GM23338 (cell line): Measurements from ENCODE around the gene RAB15. TPM values are rescaled to one million over a fixed set of nuclear protein-coding genes. Genes with fewer than 3 reads are reported as not detected.
A peak's percentile ranks its signal among the peaks of the same experiment; 100 is the strongest.

ENCODE experiments used
- ATAC-seq: fragments of 200-7000 bp; cut with Tn5 transposase; 3 replicates; pipeline ENCODE4 v1.9.1; 2020
- DNase-seq: peaks from one replicate; pipeline ENCODE4 v3.0.0-alpha.2; 2015; ENCODE audit warnings: low spot score
- H2AFZ ChIP-seq: fragments of 200-600 bp; sonication (generic); 2 replicates; pipeline ENCODE4 v1.8.0; 2016; ENCODE audit warnings: antibody characterized with exemption, mild to moderate bottlenecking, moderate library complexity
- H3F3A ChIP-seq: fragments of 200-600 bp; sonication (generic); replicated peaks from 2 replicates; pipeline ENCODE4 v1.8.0; 2017; ENCODE audit warnings: antibody characterized with exemption, mixed run types, low read depth
- H3K27ac ChIP-seq: fragments of 200-600 bp; sonication (generic); 2 replicates; pipeline ENCODE4 v1.6.1; 2016; ENCODE audit warnings: low read depth
- H3K27me3 ChIP-seq: fragments of 200-600 bp; sonication (generic); 2 replicates; pipeline ENCODE4 v1.8.0; 2016; ENCODE audit warnings: mild to moderate bottlenecking, mixed run types, moderate library complexity; ENCODE audit not compliant: insufficient read depth
- H3K36me3 ChIP-seq: fragments of 200-600 bp; sonication (generic); 2 replicates; pipeline ENCODE4 v1.8.0; 2016; ENCODE audit warnings: mild to moderate bottlenecking; ENCODE audit not compliant: insufficient read depth
- H3K4me1 ChIP-seq: fragments of 200-600 bp; sonication (generic); 2 replicates; pipeline ENCODE4 v1.8.0; 2016; ENCODE audit warnings: mild to moderate bottlenecking, moderate library complexity; ENCODE audit not compliant: insufficient read depth
- H3K4me2 ChIP-seq: fragments of 200-600 bp; sonication (generic); 2 replicates; pipeline ENCODE4 v1.7.1; 2017; ENCODE audit warnings: mixed run types
- H3K4me3 ChIP-seq: fragments of 200-600 bp; sonication (generic); 2 replicates; pipeline ENCODE4 v1.6.1; 2016; ENCODE audit warnings: mixed run types
- H3K79me2 ChIP-seq: fragments of 200-600 bp; sonication (generic); replicated peaks from 2 replicates; pipeline ENCODE4 v1.8.0; 2017; ENCODE audit warnings: mild to moderate bottlenecking; ENCODE audit not compliant: insufficient read depth
- H3K9me2 ChIP-seq: fragments of 200-600 bp; sonication (generic); 2 replicates; pipeline ENCODE4 v1.8.0; 2017; ENCODE audit not compliant: insufficient read depth
- H4K20me1 ChIP-seq: fragments of 200-600 bp; sonication (generic); replicated peaks from 2 replicates; pipeline ENCODE4 v1.8.0; 2017; ENCODE audit warnings: mild to moderate bottlenecking; ENCODE audit not compliant: insufficient read depth
- H3K27ac Mint-ChIP-seq: 2 replicates; pipeline ENCODE4 v1.8.0; 2020; ENCODE audit warnings: inconsistent platforms, mild to moderate bottlenecking, moderate library complexity, mixed read lengths
- H3K27me3 Mint-ChIP-seq: 3 replicates; pipeline ENCODE4 v1.8.0; 2022; ENCODE audit warnings: low read depth, mild to moderate bottlenecking, moderate library complexity, mixed read lengths, inconsistent platforms; ENCODE audit not compliant: insufficient read depth, poor library complexity
- H3K36me3 Mint-ChIP-seq: 3 replicates; pipeline ENCODE4 v1.8.0; 2021; ENCODE audit warnings: low read depth, mild to moderate bottlenecking, inconsistent platforms, moderate library complexity, mixed read lengths
- H3K4me1 Mint-ChIP-seq: 3 replicates; pipeline ENCODE4 v1.8.0; 2020; ENCODE audit warnings: mild to moderate bottlenecking, inconsistent platforms, mixed read lengths
- H3K4me3 Mint-ChIP-seq: 3 replicates; pipeline ENCODE4 v1.8.0; 2021; ENCODE audit warnings: moderate library complexity, mild to moderate bottlenecking, inconsistent platforms, mixed read lengths
- H3K9me3 Mint-ChIP-seq: 3 replicates; pipeline ENCODE4 v1.8.0; 2020; ENCODE audit warnings: moderate library complexity, mild to moderate bottlenecking, inconsistent platforms, mixed read lengths
- CREB1 ChIP-seq: fragments of 250-450 bp; sonication (Bioruptor Pico); IDR thresholded peaks from 2 replicates; pipeline ENCODE4 v1.5.0; 2020; ENCODE audit warnings: low read depth, mild to moderate bottlenecking, moderate library complexity
- CTCF ChIP-seq, 2 experiments: fragments of 200-600 bp in 1 of 2; sonication (generic) in 1 of 2; conservative IDR thresholded peaks; 2 replicates each; pipeline versions ENCODE4 v1.5.1 to v1.6.1; 2016 to 2017; ENCODE audit warnings: antibody characterized with exemption in 2 of 2, low read depth in 2 of 2, mild to moderate bottlenecking in 2 of 2, moderate library complexity in 1 of 2
- ETS1 ChIP-seq: IDR thresholded peaks from 2 replicates; pipeline ENCODE4 v1.6.1; 2016; ENCODE audit warnings: antibody characterized with exemption
- EZH2 ChIP-seq: fragments of 200-600 bp; sonication (generic); IDR thresholded peaks from one replicate; pipeline ENCODE4 v1.8.0; 2017; ENCODE audit warnings: antibody characterized with exemption, mild to moderate bottlenecking, low read depth; ENCODE audit not compliant: unreplicated experiment
- EZH2phosphoT487 ChIP-seq: fragments of 200-600 bp; sonication (generic); IDR thresholded peaks from one replicate; pipeline ENCODE4 v1.8.1; 2018; ENCODE audit warnings: antibody characterized with exemption; ENCODE audit not compliant: unreplicated experiment
- JUNB ChIP-seq: IDR thresholded peaks from one replicate; pipeline ENCODE4 v1.6.1; 2016; ENCODE audit warnings: antibody characterized with exemption; ENCODE audit not compliant: unreplicated experiment
- NANOG ChIP-seq: IDR thresholded peaks from 2 replicates; pipeline ENCODE4 v1.6.1; 2016; ENCODE audit warnings: antibody characterized with exemption, borderline replicate concordance
- POLR2AphosphoS5 ChIP-seq: IDR thresholded peaks from 2 replicates; pipeline ENCODE4 v1.6.1; 2016; ENCODE audit warnings: antibody characterized with exemption, low read depth
- REST ChIP-seq: IDR thresholded peaks from one replicate; pipeline ENCODE4 v1.6.1; 2018; ENCODE audit warnings: antibody characterized with exemption; ENCODE audit not compliant: unreplicated experiment
- STAT1 ChIP-seq: IDR thresholded peaks from one replicate; pipeline ENCODE4 v1.6.1; 2016; ENCODE audit warnings: antibody characterized with exemption; ENCODE audit not compliant: unreplicated experiment
- ZNF114 ChIP-seq: fragments of 250-450 bp; sonication (Bioruptor Pico); IDR thresholded peaks from 2 replicates; pipeline ENCODE4 v1.5.0; 2020; ENCODE audit warnings: mild to moderate bottlenecking, moderate library complexity
- ZNF331 ChIP-seq: fragments of 250-450 bp; sonication (Bioruptor Pico); IDR thresholded peaks from 2 replicates; pipeline ENCODE4 v1.5.0; 2020; ENCODE audit warnings: low read depth, mild to moderate bottlenecking, moderate library complexity
- ZNF462 ChIP-seq: fragments of 250-450 bp; sonication (Bioruptor Pico); IDR thresholded peaks from 2 replicates; pipeline ENCODE4 v1.5.0; 2020; ENCODE audit warnings: mild to moderate bottlenecking, moderate library complexity
- polyA plus RNA-seq: library from polyadenylated mRNA; unstranded; fragments of >200 nt; fragmentation: Nextera tagmentation; extraction: Ambion mirVana; gene quantifications from 2 replicates; pipeline ENCODE4 v1.2.1, GENCODE V29; 2016
- total RNA-seq: library from RNA; depleted of rRNA; stranded (reverse); fragments of >200 nt; shearing (Covaris generic); gene quantifications from 2 replicates; pipeline ENCODE4 v1.2.3, GENCODE V29; 2014

Gene RAB15
- total and polyA plus RNA-seq, 2 experiments from 2014 or later, result 17.4 to 43.3 TPM

- ATAC-seq (peak; percentile 96), DNase-seq (peak; percentile 99)
- H3K4me1 Mint-ChIP-seq, result peaks cover 8% of the 10 kb centered on the region
- Histone ChIP-seq H3K9me2 (no peaks in the 10 kb centered on the region), H3K36me3 (no peaks in the 10 kb centered on the region), H3K27me3 (peaks cover 5% of the 10 kb centered on the region; the same call in 1 of the 2 replicates), H2AFZ (peak within 1 kb of the TSS; percentile 85), H3K79me2 (peaks cover 30% of the 10 kb centered on the region), H3K27ac (no peak within 1 kb of the TSS), H4K20me1 (peaks cover 6% of the 10 kb centered on the region; the same call in 1 of the 2 replicates), H3K4me2 (peak within 1 kb of the TSS; percentile 96), H3K4me3 (peak within 1 kb of the TSS; percentile 72), H3F3A (0 out of 2 replicates have a peak, but pooled peaks cover 3% of the 10 kb centered on the region), H3K4me1 (peaks cover 11% of the 10 kb centered on the region)
- H3K36me3 Mint-ChIP-seq, result no peaks in the 10 kb centered on the region
- TF ChIP-seq STAT1 (no peak), POLR2AphosphoS5 (peak; percentile 91), REST (no peak), CTCF (conservative IDR thresholded peaks at IDR 0.05; ENCODE audit: low read depth in 2 of 2) (peak; percentile 68 to 95), EZH2 (no peak), ETS1 (peak; percentile 89), CREB1 (0 out of 2 replicates have a peak, but pooled peaks have one; percentile 22), ZNF331 (no peak), ZNF462 (CRISPR knock-in tag) (no peak), JUNB (no peak), NANOG (0 out of 2 replicates have a peak, but pooled peaks have one; percentile 24), ZNF114 (CRISPR knock-in tag) (no peak), EZH2phosphoT487 (no peak)
- no peaks in the 10 kb centered on the region for H3K9me3 Mint-ChIP-seq
- peaks cover 15% of the 10 kb centered on the region for H3K27me3 Mint-ChIP-seq
- H3K27ac Mint-ChIP-seq, result peak within 1 kb of the TSS; percentile 98
- peak within 1 kb of the TSS; percentile 96 for H3K4me3 Mint-ChIP-seq
Measured at GRCh38 chr14:64986648-64987437, 14.7 kb upstream of the RAB15 start, which contains the start of gene FNTB. Gene FNTB (plus strand): TSS chr14:64986895. CDS start chr14:64986954, 59 bp downstream.
